GM12878 (cell line): ENCODE measurements around the gene PCDHGC3. TPM values are rescaled to one million over a fixed set of nuclear protein-coding genes. Genes with fewer than 3 reads are reported as not detected.
A peak's percentile ranks its signal among the peaks of the same experiment; 100 is the strongest.

Source experiments
- ATF3 ChIP-seq: IDR thresholded peaks from 2 replicates; pipeline ENCODE4 v1.6.1; 2011; ENCODE audit warnings: low read depth, mild to moderate bottlenecking, low read length, moderate library complexity, borderline replicate concordance; ENCODE audit errors: extremely low read depth
- CEBPB ChIP-seq, 2 experiments: fragments of 150-350 bp in 1 of 2; IDR thresholded peaks; 2 replicates each; pipeline ENCODE4 v1.6.1; 2012 to 2014; ENCODE audit warnings: low read depth in 2 of 2, low read length in 2 of 2, borderline replicate concordance in 1 of 2, inconsistent platforms in 1 of 2
- CTCF ChIP-seq, 3 experiments: IDR thresholded peaks in 2 of 3; conservative IDR thresholded peaks in 1 of 3; 2 replicates each; pipeline ENCODE4 v1.5.1; 2011; ENCODE audit warnings: low read depth in 3 of 3, low read length in 3 of 3, mild to moderate bottlenecking in 3 of 3, control low read depth in 2 of 3, moderate library complexity in 2 of 3, inconsistent platforms in 1 of 3, mixed read lengths in 1 of 3; ENCODE audit not compliant: control insufficient read depth in 2 of 3, insufficient read depth in 1 of 3; ENCODE audit errors: extremely low read depth in 1 of 3
- CUX1 ChIP-seq: IDR thresholded peaks from 2 replicates; pipeline ENCODE4 v1.6.1; 2012; ENCODE audit warnings: improper control_type of control experiment, low read depth, low read length; ENCODE audit not compliant: insufficient replicate concordance
- JUND ChIP-seq: IDR thresholded peaks from 2 replicates; pipeline ENCODE4 v1.6.1; 2012; ENCODE audit warnings: low read depth, mild to moderate bottlenecking, low read length, improper control_type of control experiment, moderate library complexity
- MLLT1 ChIP-seq: fragments of 450-650 bp; IDR thresholded peaks from 2 replicates; pipeline ENCODE4 v1.6.1; 2016; ENCODE audit warnings: mild to moderate bottlenecking
- NR2F1 ChIP-seq: fragments of 450-650 bp; conservative IDR thresholded peaks from 2 replicates; pipeline ENCODE4 v1.6.1; 2017; ENCODE audit warnings: mild to moderate bottlenecking
- PBX3 ChIP-seq: IDR thresholded peaks from 2 replicates; pipeline ENCODE4 v1.6.1; 2011; ENCODE audit warnings: mild to moderate bottlenecking, low read depth, low read length, moderate library complexity; ENCODE audit not compliant: insufficient replicate concordance
- RELA ChIP-seq: fragments of 450-650 bp; IDR thresholded peaks from 2 replicates; pipeline ENCODE4 v1.8.0; 2014; ENCODE audit warnings: borderline replicate concordance; ENCODE audit not compliant: partially characterized antibody
- RUNX3 ChIP-seq: IDR thresholded peaks from 2 replicates; pipeline ENCODE4 v1.6.1; 2012; ENCODE audit warnings: low read length, inconsistent platforms
- ZNF592 ChIP-seq: fragments of 450-650 bp; IDR thresholded peaks from 2 replicates; pipeline ENCODE4 v1.6.1; 2017; ENCODE audit warnings: mild to moderate bottlenecking, moderate library complexity
- polyA plus RNA-seq, 11 experiments: library from polyadenylated mRNA; depleted of rRNA in 4 of 11; unstranded in 6 of 11; stranded (reverse) in 5 of 11; fragments of >200 nt; fragmentation: Nextera tagmentation in 4 of 11; fragmentation: Illumina TruSeq in 1 of 11; extraction: Ambion mirVana in 4 of 11; extraction: Trizol in 1 of 11; gene quantifications; 1 replicate in 1 of 11; 2 replicates in 10 of 11; pipeline versions ENCODE4 v1.2.1 to v1.2.3, GENCODE V29; 2011 to 2016; ENCODE audit warnings: inconsistent platforms in 2 of 11, missing spikeins in 2 of 11, low read depth in 1 of 11
- total RNA-seq, 4 experiments: library from RNA; depleted of rRNA in 3 of 4; stranded (reverse); fragments of >200 nt in 3 of 4; fragmentation: Illumina TruSeq in 1 of 4; extraction: Trizol in 1 of 4; gene quantifications; 2 replicates each; pipeline versions ENCODE4 v1.2.1 to v1.2.3, GENCODE V29; 2013 to 2021

PCDHGC3 gene
- total and polyA plus RNA-seq, 10 of the 15 experiments (the other 5 are each of a cell fraction or from before 2014, with no cell fraction given) = 0.53 to 22.1 (median 12.0) TPM

- TF ChIP-seq CUX1 (no peak), CTCF (IDR thresholded peaks at IDR 0.05 in 2 of 3, conservative IDR thresholded peaks at IDR 0.05 in 1 of 3; ENCODE audit: control insufficient read depth in 2 of 3, extremely low read depth in 1 of 3, insufficient read depth in 1 of 3, low read depth in 3 of 3, low read length in 3 of 3) (no peak), JUND (no peak), RELA (no peak), PBX3 (no peak), CEBPB (IDR thresholded peaks at IDR 0.05; ENCODE audit: borderline replicate concordance in 1 of 2, low read depth in 2 of 2, low read length in 2 of 2) (no peak), ATF3 (no peak), ZNF592 (no peak), RUNX3 (no peak), NR2F1 (peak; percentile 3; the same call in 1 of the 2 replicates), MLLT1 (no peak)
Observed at GRCh38 chr5:141513627-141514329, 38.0 kb downstream of the PCDHGC3 start (continued).
